ENCODE results near the gene PCDHGC5. TPM values are rescaled to one million over a fixed set of nuclear protein-coding genes. Genes with fewer than 3 reads are reported as not detected.

PCDHGC5 gene
- total and polyA plus RNA-seq, 2 donors (not counting 3 experiments of a cell fraction or from before 2014, with no cell fraction given), result 0.21 to 1.2 TPM

- Histone ChIP-seq H3K9ac (replicated peaks; ENCODE audit: extremely low read depth, insufficient read depth, low read length) (no peak overlapping the region), H3K4me2 (ENCODE audit: insufficient read depth, low read length) (no peak overlapping the region), H3K27me3 (ENCODE audit: control insufficient read depth in 2 of 2, insufficient read depth in 2 of 2, low read length in 2 of 2) (no peaks in the 10 kb centered on the region), H3K79me2 (ENCODE audit: control insufficient read depth, insufficient read depth, low read length) (no peaks in the 10 kb centered on the region), H2AFZ (ENCODE audit: low read depth, low read length) (no peak overlapping the region), H3K27ac (ENCODE audit: insufficient read depth, low read depth, low read length) (peak overlapping the region; percentile 22), H3K4me3 (replicated peaks in 1 of 3; ENCODE audit: insufficient read depth in 1 of 3, low read depth in 1 of 3, low read length in 3 of 3) (no peak overlapping the region), H3K36me3 (ENCODE audit: control insufficient read depth in 2 of 2, extremely low read depth in 1 of 2, insufficient read depth in 2 of 2, low read length in 2 of 2) (peaks cover 8 to 18% of the 10 kb centered on the region in 2 experiments), H4K20me1 (replicated peaks; ENCODE audit: control insufficient read depth, extremely low read depth, insufficient read depth, low read length) (no peaks in the 10 kb centered on the region), H3K9me3 (replicated peaks; ENCODE audit: control insufficient read depth, insufficient read depth, low read length) (no peaks in the 10 kb centered on the region), H3K4me1 (ENCODE audit: control insufficient read depth, extremely low read depth, insufficient read depth, low read length) (peaks cover 29% of the 10 kb centered on the region), H3K9me1 (replicated peaks; ENCODE audit: control insufficient read depth, extremely low read depth, insufficient read depth, low read length) (no peaks in the 10 kb centered on the region)
- peak; percentile 96 for DNase-seq (ENCODE audit: low read depth, low spot score)
- peak; percentile 96 for FAIRE-seq
- ChIA-PET CTCF (interaction anchor here (0.7 to 10.9 kb wide), 30 partner anchors 9 to 196 kb away, joined by 3 to 308 read pairs (median 5); partner anchors contain the start of genes PCDHGA10, PCDHGA11, PCDHGA12 and PCDHGA3), POLR2A (no interaction called here)
- TF ChIP-seq MYC (IDR thresholded peaks at IDR 0.05; ENCODE audit: low read depth, low read length) (peak; percentile 64), POLR2AphosphoS5 (IDR thresholded peaks at IDR 0.05; ENCODE audit: insufficient read depth, low read depth, low read length) (no peak), FOS (IDR thresholded peaks at IDR 0.05; ENCODE audit: borderline replicate concordance, insufficient read depth, low read length) (no peak), GATA2 (IDR thresholded peaks at IDR 0.05; ENCODE audit: insufficient read depth, insufficient read length, low read depth, low read length) (no peak), POLR2A (IDR thresholded peaks at IDR 0.05; ENCODE audit: low read depth, low read length) (no peak), MAX (IDR thresholded peaks at IDR 0.05; ENCODE audit: insufficient read depth, insufficient read length) (peak; percentile 30), JUN (IDR thresholded peaks at IDR 0.05; ENCODE audit: borderline replicate concordance, insufficient read depth, insufficient read length, low read depth) (no peak), EZH2 (IDR thresholded peaks at IDR 0.05; ENCODE audit: borderline replicate concordance, low read depth, low read length, severe bottlenecking) (no peak), CTCF (IDR thresholded peaks at IDR 0.05; ENCODE audit: extremely low read depth in 1 of 2, insufficient read depth in 1 of 2, low read depth in 1 of 2, low read length in 2 of 2) (peak; percentile 99 to 100)
- BruUV-seq (replicated peaks), result no TSS peak
- dilution Hi-C loops (cut with MboI; ENCODE audit: extremely low pct_ligation_motif_present, low sequenced_read_pairs) (no loop called here), intact Hi-C loops (cut with micrococcal nuclease) (loop anchor here (1.0 to 5.0 kb wide), 6 partner anchors 35 to 188 kb away; partner anchors contain the start of genes PCDHGA11, PCDHGA12, PCDHGA2 and PCDHGB7)
Measured at GRCh38 chr5:141524604-141525597, 36.0 kb downstream of the PCDHGC5 start.
